Measurements from ENCODE around the gene UCMA.

The UCMA gene

GRCh38 chr10:13184730-13185514 lies 49.3 kb downstream of the UCMA start:
- DNase-seq = no peak

- DNase-seq = no peak
These were observed 49.9 kb downstream of the UCMA start for GRCh38 chr10:13184276-13184675.

GRCh38 chr10:13183625-13184024 lies 50.5 kb downstream of the UCMA start:
- DNase-seq = no peak

- no peak for DNase-seq
These were observed 51.8 kb downstream of the UCMA start for GRCh38 chr10:13182424-13182823.

- no peak for DNase-seq
These were observed 53.4 kb downstream of the UCMA start for GRCh38 chr10:13180788-13181187.

GRCh38 chr10:13173616-13174015 lies 60.6 kb downstream of the UCMA start:
- no peak for DNase-seq

Data from SHP77 treated with DMSO at 0.1 percent for 48 hours (cell line).